RCC 7860 (cell line): ENCODE measurements around the gene IMMT.
"Not testable (repeated sequence)": the region's sequence is repeated elsewhere in the genome, so short reads cannot be mapped to it uniquely, and the experiment has no call there.

ENCODE experiments used
- DNase-seq: peaks from one replicate; pipeline ENCODE4 v3.0.0-alpha.2; 2015; ENCODE audit warnings: low spot score
- FAIRE-seq: peaks from 2 replicates; lab custom pipeline; 2012; peaks lifted over from hg19 to GRCh38; lab: Jason Lieb, UNC

Gene IMMT

GRCh38 chr2:86195055-86195807, at the start of gene IMMT:
IMMT (minus strand) TSS chr2:86195462; CDS start chr2:86195382, 80 bp downstream.
- peak; percentile 93 for DNase-seq
- FAIRE-seq: peak; percentile 32

- not testable (repeated sequence) for FAIRE-seq, DNase-seq
Measured at GRCh38 chr2:86244781-86245180, 49.5 kb upstream of the IMMT start.

- no peak for DNase-seq
- no peak for FAIRE-seq
Measured at GRCh38 chr2:86243950-86244733, 48.9 kb upstream of the IMMT start.

GRCh38 chr2:86243272-86243671, 48.0 kb upstream of the IMMT start:
- DNase-seq (no peak), FAIRE-seq (no peak)

- FAIRE-seq: no peak
- DNase-seq: no peak
Measured at GRCh38 chr2:86241611-86242010, 46.3 kb upstream of the IMMT start.

- FAIRE-seq: no peak
- no peak for DNase-seq
Measured at GRCh38 chr2:86240251-86240650, 45.0 kb upstream of the IMMT start.

- DNase-seq: no peak
- FAIRE-seq: no peak
Measured at GRCh38 chr2:86239745-86240144, 44.5 kb upstream of the IMMT start.

GRCh38 chr2:86239326-86239725, 44.1 kb upstream of the IMMT start:
- DNase-seq (no peak), FAIRE-seq (no peak)

- no peak for FAIRE-seq
- peak; percentile 51 for DNase-seq
Measured at GRCh38 chr2:86238354-86238753, 43.1 kb upstream of the IMMT start.

GRCh38 chr2:86237172-86237571, 41.9 kb upstream of the IMMT start:
- DNase-seq (no peak), FAIRE-seq (no peak)

- FAIRE-seq: no peak
- DNase-seq: no peak
Measured at GRCh38 chr2:86235196-86235980, 40.1 kb upstream of the IMMT start.

GRCh38 chr2:86234563-86235131, 39.4 kb upstream of the IMMT start:
- FAIRE-seq (no peak), DNase-seq (no peak)

- no peak for DNase-seq
- FAIRE-seq: no peak
Measured at GRCh38 chr2:86233436-86233835, 38.2 kb upstream of the IMMT start.

GRCh38 chr2:86232910-86233309, 37.6 kb upstream of the IMMT start:
- FAIRE-seq (no peak), DNase-seq (no peak)

- no peak for DNase-seq
- no peak for FAIRE-seq
Measured at GRCh38 chr2:86232373-86232784, 37.1 kb upstream of the IMMT start.

GRCh38 chr2:86231680-86232372, 36.6 kb upstream of the IMMT start:
- no peak for DNase-seq
- no peak for FAIRE-seq

- FAIRE-seq (no peak), DNase-seq (no peak)
Measured at GRCh38 chr2:86230961-86231360, 35.7 kb upstream of the IMMT start.

GRCh38 chr2:86229221-86229620, 34.0 kb upstream of the IMMT start:
- no peak for DNase-seq
- FAIRE-seq: no peak

- not testable (repeated sequence) for DNase-seq
Measured at GRCh38 chr2:86228574-86228973, 33.3 kb upstream of the IMMT start.

GRCh38 chr2:86227685-86228084, 32.4 kb upstream of the IMMT start:
- no peak for DNase-seq
- no peak for FAIRE-seq

More at GRCh38 chr2:86228574-86228973, 33.3 kb upstream of the IMMT start:
- FAIRE-seq: not testable (repeated sequence)
